ENCODE data around the gene FBXO40.
"Not testable (repeated sequence)": the region's sequence is repeated elsewhere in the genome, so short reads cannot be mapped to it uniquely, and the experiment has no call there.

Gene FBXO40

GRCh38 chr3:121592856-121593702 lies at the start of gene FBXO40:
FBXO40 (plus strand) TSS chr3:121593379; CDS start chr3:121620576, 27,197 bp downstream.
- DNase-seq (ENCODE audit: low read depth, low spot score): no peak

GRCh38 chr3:121545049-121545573 lies 48.1 kb upstream of the FBXO40 start:
- no peak for DNase-seq (ENCODE audit: low read depth, low spot score)

GRCh38 chr3:121545574-121546455 lies 47.4 kb upstream of the FBXO40 start, which contains the start of gene POLQ:
POLQ (minus strand) TSS chr3:121545988; CDS start chr3:121545877, 111 bp downstream.
- peak; percentile 91 for DNase-seq (ENCODE audit: low read depth, low spot score)

- DNase-seq (ENCODE audit: low read depth, low spot score): no peak
These were observed 40.8 kb upstream of the FBXO40 start for GRCh38 chr3:121552379-121552778.

- no peak for DNase-seq (ENCODE audit: low read depth, low spot score)
These were observed 40.4 kb upstream of the FBXO40 start for GRCh38 chr3:121552797-121553196.

GRCh38 chr3:121557426-121557934 lies 35.7 kb upstream of the FBXO40 start:
- no peak for DNase-seq (ENCODE audit: low read depth, low spot score)

- DNase-seq (ENCODE audit: low read depth, low spot score): no peak
These were observed 31.0 kb upstream of the FBXO40 start for GRCh38 chr3:121562148-121562547.

GRCh38 chr3:121566773-121567172 lies 26.4 kb upstream of the FBXO40 start:
- no peak for DNase-seq (ENCODE audit: low read depth, low spot score)

- no peak for DNase-seq (ENCODE audit: low read depth, low spot score)
These were observed 25.5 kb upstream of the FBXO40 start, which contains the start of gene ARGFX for GRCh38 chr3:121567649-121568048. ARGFX (plus strand) TSS chr3:121567949; CDS start chr3:121570714, 2,765 bp downstream.

- DNase-seq (ENCODE audit: low read depth, low spot score): no peak
These were observed 18.7 kb upstream of the FBXO40 start for GRCh38 chr3:121574449-121574848.

GRCh38 chr3:121581691-121582090 lies 11.5 kb upstream of the FBXO40 start:
- DNase-seq (ENCODE audit: low read depth, low spot score): no peak

GRCh38 chr3:121584418-121584817 lies 8.8 kb upstream of the FBXO40 start:
- DNase-seq (ENCODE audit: low read depth, low spot score): no peak

- DNase-seq (ENCODE audit: low read depth, low spot score): not testable (repeated sequence)
These were observed 627 bp downstream of the FBXO40 start for GRCh38 chr3:121593806-121594205.

- DNase-seq (ENCODE audit: low read depth, low spot score): no peak
These were observed 1.7 kb downstream of the FBXO40 start for GRCh38 chr3:121594850-121595249.

GRCh38 chr3:121595765-121596406 lies 2.7 kb downstream of the FBXO40 start:
- no peak for DNase-seq (ENCODE audit: low read depth, low spot score)

- no peak for DNase-seq (ENCODE audit: low read depth, low spot score)
These were observed 5.4 kb downstream of the FBXO40 start for GRCh38 chr3:121598564-121598963.

- not testable (repeated sequence) for DNase-seq (ENCODE audit: low read depth, low spot score)
These were observed 6.7 kb downstream of the FBXO40 start for GRCh38 chr3:121599900-121600299.

GRCh38 chr3:121601212-121601812 lies 8.1 kb downstream of the FBXO40 start:
- DNase-seq (ENCODE audit: low read depth, low spot score): no peak

GRCh38 chr3:121604759-121605158 lies 11.6 kb downstream of the FBXO40 start:
- no peak for DNase-seq (ENCODE audit: low read depth, low spot score)

GRCh38 chr3:121606106-121606505 lies 12.9 kb downstream of the FBXO40 start:
- DNase-seq (ENCODE audit: low read depth, low spot score): no peak

- DNase-seq (ENCODE audit: low read depth, low spot score): no peak
These were observed 26.5 kb downstream of the FBXO40 start for GRCh38 chr3:121619691-121620090.
